Measurements from ENCODE around the gene TMSB4X.

DNA sequence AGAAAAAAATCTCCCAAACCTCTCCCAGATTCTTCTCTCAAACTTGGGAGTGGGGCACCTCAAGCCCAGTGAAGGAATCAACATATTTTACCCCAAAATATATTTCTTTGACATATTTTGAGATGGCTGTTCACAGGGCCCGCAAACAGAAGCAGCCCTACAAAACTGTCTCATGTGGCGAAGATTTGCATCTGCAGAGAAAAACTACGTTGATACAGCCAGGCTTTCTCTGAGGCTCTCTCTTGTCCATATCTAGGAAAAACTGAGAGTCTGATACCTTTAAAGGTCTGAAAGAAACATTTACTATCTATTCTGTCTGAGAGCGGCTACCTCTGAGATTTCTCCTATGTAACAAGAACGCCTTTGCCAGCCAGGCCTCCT lies 23.3 kb upstream of the TMSB4X start:
- TF ChIP-seq EZH2 (IDR thresholded peaks at IDR 0.05; ENCODE audit: insufficient read depth, poor library complexity, severe bottlenecking) (no peak), EZH2phosphoT487 (IDR thresholded peaks at IDR 0.05; ENCODE audit: insufficient read depth, low read depth) (no peak)
